Heart left ventricle (tissue), 16 donors: Measurements from ENCODE around the gene EIF4A3. TPM values are rescaled to one million over a fixed set of nuclear protein-coding genes. Genes with fewer than 3 reads are reported as not detected.

Experiments used
- ATAC-seq, 4 donors: fragments of 200-7000 bp; cut with Tn5 transposase; one replicate each; pipeline ENCODE4 v1.9.1; 2020 to 2022; ENCODE audit warnings: moderate library complexity in 4 of 4, mild to moderate bottlenecking in 3 of 4, moderate number of reproducible peaks in 1 of 4
- DNase-seq, 5 donors: peaks; one replicate each; pipeline ENCODE4 v3.0.0-alpha.2; 2020
- H3K27ac ChIP-seq, 12 donors: fragments of 200-600 bp; sonication (generic) in 4 of 12; one replicate each; pipeline versions ENCODE4 v1.5.0 to v1.8.0; 2016 to 2022; ENCODE audit warnings: mild to moderate bottlenecking in 2 of 12
- H3K27me3 ChIP-seq, 9 donors: fragments of 200-600 bp; sonication (generic) in 2 of 9; one replicate each; pipeline versions ENCODE4 v1.5.1 to v1.8.0; 2016 to 2022; ENCODE audit warnings: mild to moderate bottlenecking in 3 of 9
- H3K36me3 ChIP-seq, 9 donors: fragments of 200-600 bp; sonication (generic) in 2 of 9; one replicate each; pipeline versions ENCODE4 v1.5.0 to v1.8.0; 2018 to 2022; ENCODE audit warnings: mild to moderate bottlenecking in 2 of 9
- H3K4me1 ChIP-seq, 12 donors: fragments of 200-600 bp; sonication (generic) in 4 of 12; one replicate each; pipeline versions ENCODE4 v1.5.0 to v1.8.0; 2016 to 2022; ENCODE audit warnings: mild to moderate bottlenecking in 3 of 12
- H3K4me3 ChIP-seq, 12 donors: fragments of 200-600 bp; sonication (generic) in 4 of 12; one replicate each; pipeline versions ENCODE4 v1.5.0 to v1.8.0; 2017 to 2022; ENCODE audit warnings: mild to moderate bottlenecking in 9 of 12, moderate library complexity in 4 of 12
- H3K9me3 ChIP-seq, 12 donors: fragments of 200-600 bp; sonication (generic) in 4 of 12; one replicate each; pipeline versions ENCODE4 v1.5.0 to v1.8.0; 2016 to 2022; ENCODE audit warnings: mild to moderate bottlenecking in 1 of 12
- CTCF ChIP-seq, 12 donors: fragments of 200-600 bp; sonication (generic) in 4 of 12; IDR thresholded peaks; one replicate each; pipeline versions ENCODE4 v1.5.0 to v1.8.0; 2018 to 2022; ENCODE audit warnings: antibody characterized with exemption in 12 of 12, mild to moderate bottlenecking in 5 of 12
- POLR2A ChIP-seq, 2 donors: fragments of 450-650 bp; IDR thresholded peaks; one replicate each; pipeline ENCODE4 v1.6.1; 2017; ENCODE audit warnings: antibody characterized with exemption in 2 of 2, mild to moderate bottlenecking in 2 of 2, moderate library complexity in 2 of 2
- WGBS, 4 donors: extraction: QIAGEN DNeasy Blood & Tissue Kit in 2 of 4; methylation state at CpG; one replicate each; pipeline versions ENCODE4 v1.1.5 to v1.1.7; 2013 to 2018; 5-methylcytosine and 5-hydroxymethylcytosine counted together
- intact Hi-C, 10 donors: fragments of 100-400 bp; cut with DNase I; formaldehyde crosslinking; loops; one replicate each; pipeline versions ENCODE4 v1.11.1 to v1.14.2; 2022
- microRNA counts, 2 donors: library from miRNA; unstranded; fragments of <30 nt; microRNA quantifications; one replicate each; lab custom pipeline; 2016
- microRNA-seq, 4 donors: library from miRNA; unstranded; fragments of <30 nt; microRNA quantifications; one replicate each; pipeline versions ENCODE4 to v1.2.0, GENCODE V29; 2017 to 2020
- polyA plus RNA-seq, 2 donors: library from polyadenylated mRNA; stranded (reverse); fragments of 200-250 nt; gene quantifications; one replicate each; pipeline ENCODE4 v1.2.3, GENCODE V29; 2013
- total RNA-seq, 9 donors: library from RNA; depleted of rRNA in 2 of 9; stranded (reverse); fragments of >200 nt in 2 of 9; fragmentation: NEBNext Ultra II Directional in 3 of 9; extraction: Animal tissue kit (Norgen Biotek cat#: 25700) in 3 of 9; gene quantifications; one replicate each; pipeline versions ENCODE4 v1.1.0 to v1.2.4, GENCODE V29; 2016 to 2023
- donor health status: ischemic (EF 13 %, LVEDD 7.1; RV severe dilation, severe dysfunction).
- donor health status: healthy with polysubstance abuse.
- donor health status: DM: no; HTN: yes; CAD: no.
- donor health status: DM: no; HTN: no; CAD: no.
- donor health status: ischemic (EF 25% LVEDD 6.9; RV normal size, moderate dysfunction).
- donor health status: ischemic (EF 25% LVEDD 5.7; RV mildly dilated, moderate dysfunction).
- donor health status: healthy.
- donor health status: DM: yes; HTN: yes; CAD: no.
- donor health status: ischemic (EF 35%, LVEDD 5.7; RV mildly dilated, moderate dysfunction).
- donor health status: nonischemic (EF 11% LVEDD 7.7; RV severe dilation, severe dysfunction).
- donor health status: DM: yes; HTN: yes; CAD: no.
- donor health status: PGD.
- donor health status: ischemic (EF 29% LVEDD 5.4; RV normal size, mild dysfunction).
- donor health status: nonischemic (EF 23%, LVEDD 6.1; RV moderate dilation, normal function).

The EIF4A3 gene
- total and polyA plus RNA-seq, 11 donors, result 17.8 to 57.5 (median 31.6) TPM

- TF ChIP-seq CTCF (IDR thresholded peaks at IDR 0.05), result no peak
- no peak for TF ChIP-seq POLR2A (IDR thresholded peaks at IDR 0.05)
- WGBS, 4 donors, result 88 to 92% (median 91%) methylated on average over 9 to 11 of the region's 11 CpGs
- DNase-seq (no peak), ATAC-seq (no peak)
- Histone ChIP-seq H3K27me3 (no peaks in the 10 kb centered on the region), H3K36me3 (no peaks in the 10 kb centered on the region), H3K27ac (no peak overlapping the region), H3K4me3 (no peak overlapping the region), H3K9me3 (no peaks in the 10 kb centered on the region), H3K4me1 (peaks cover 0 to 8% (median 4%) of the 10 kb centered on the region in 12 donors)
- intact Hi-C loops, result loop anchor here in 5 of 10 donors (5.0 to 10.0 kb wide), 3 partner anchors 52 to 82 kb away; partner anchors contain the start of genes CCDC40 (in 1 of the 5) and TBC1D16 (in 1 of the 5)
Measured at GRCh38 chr17:80086616-80087015, 60.3 kb downstream of the EIF4A3 start.

GRCh38 chr17:80086081-80086480 lies 60.8 kb downstream of the EIF4A3 start:
- H3K36me3 ChIP-seq, result no peaks in the 10 kb centered on the region
- no peak for TF ChIP-seq POLR2A (IDR thresholded peaks at IDR 0.05)
- 87 to 92% (median 90%) methylated on average over 17 of the region's 17 CpGs for WGBS, 4 donors
- peaks cover 0 to 8% (median 4%) of the 10 kb centered on the region in 12 donors for H3K4me1 ChIP-seq
- no peak overlapping the region for H3K27ac ChIP-seq
- H3K9me3 ChIP-seq, result no peaks in the 10 kb centered on the region
- H3K4me3 ChIP-seq, result no peak overlapping the region
- DNase-seq (no peak), ATAC-seq (no peak)
- H3K27me3 ChIP-seq, result no peaks in the 10 kb centered on the region
- intact Hi-C loops, result loop anchor here in 5 of 10 donors (5.0 to 10.0 kb wide), 3 partner anchors 51 to 81 kb away; partner anchors contain the start of genes CCDC40 (in 1 of the 5) and TBC1D16 (in 1 of the 5)

- WGBS, 4 donors, result 85 to 91% (median 88%) methylated on average over 13 to 15 of the region's 15 CpGs
- Histone ChIP-seq H3K4me3 (no peak overlapping the region), H3K27ac (no peak overlapping the region), H3K9me3 (no peaks in the 10 kb centered on the region), H3K36me3 (no peaks in the 10 kb centered on the region), H3K27me3 (no peaks in the 10 kb centered on the region), H3K4me1 (peaks cover 0 to 8% (median 4%) of the 10 kb centered on the region in 12 donors)
- intact Hi-C loops, result loop anchor here in 7 of 10 donors (5.0 to 10.0 kb wide), 3 partner anchors 50 to 80 kb away; partner anchors contain the start of genes CCDC40 (in 1 of the 7) and TBC1D16 (in 1 of the 7)
- DNase-seq (no peak), ATAC-seq (no peak)
- TF ChIP-seq CTCF (IDR thresholded peaks at IDR 0.05) (no peak), POLR2A (IDR thresholded peaks at IDR 0.05) (no peak)
Measured at GRCh38 chr17:80084773-80085172, 62.2 kb downstream of the EIF4A3 start.

MicroRNAs within 50 kb of the gene (microRNA counts, 767-probe panel; counts per million panel counts)
- 0 to 71.6 counts per million in 2 donors for microRNA hsa-miR-1268b (lab: Ali Mortazavi, UCI)

Small RNA genes lying within 50 kb of the gene (microRNA-seq; reads per million reads assigned to microRNA genes)
- gene MIR1268B, result 0 reads per million in 4 donors

Other genes starting within 250 kb of the EIF4A3 start
- 10 to 100 TPM; 12.3 to 22.1 (median 17.5) TPM for gene TBC1D16, start 111.3 kb downstream of the EIF4A3 start, total RNA-seq
- 10 to 100 TPM in 1 of 2 donors, 1 to 10 TPM in 1; 5.3 to 14.1 TPM for gene TBC1D16, start 111.3 kb downstream of the EIF4A3 start, polyA plus RNA-seq
- gene CCDC40, start 110.5 kb downstream of the EIF4A3 start, total RNA-seq, result 1 to 10 TPM; 2.4 to 9.0 (median 5.9) TPM
- 1 to 10 TPM; 2.7 to 6.1 TPM for gene CCDC40, start 110.5 kb downstream of the EIF4A3 start, polyA plus RNA-seq
- 100 to 1,000 TPM in 1 of 9 donors, 10 to 100 TPM in 8; 27.5 to 109 (median 48.0) TPM for gene GAA, start 45.5 kb downstream of the EIF4A3 start, total RNA-seq
- 10 to 100 TPM; 31.2 to 33.0 TPM for gene GAA, start 45.5 kb downstream of the EIF4A3 start, polyA plus RNA-seq
- under 1 TPM in 4 of 9 donors, not detected in 5; 0.18 to 0.44 (median 0.19) TPM for gene CARD14, start 22.9 kb upstream of the EIF4A3 start, total RNA-seq
- gene CARD14, start 22.9 kb upstream of the EIF4A3 start, polyA plus RNA-seq, result under 1 TPM; 0.11 to 0.19 TPM
- 10 to 100 TPM in 8 of 9 donors, 1 to 10 TPM in 1; 6.4 to 27.0 (median 14.9) TPM for gene SGSH, start 73.2 kb upstream of the EIF4A3 start, total RNA-seq
- 10 to 100 TPM; 11.9 to 12.8 TPM for gene SGSH, start 73.2 kb upstream of the EIF4A3 start, polyA plus RNA-seq
- 10 to 100 TPM in 2 of 9 donors, 1 to 10 TPM in 7; 2.4 to 13.0 (median 4.6) TPM for gene SLC26A11, start 73.3 kb upstream of the EIF4A3 start, total RNA-seq
- 1 to 10 TPM; 2.7 to 3.4 TPM for gene SLC26A11, start 73.3 kb upstream of the EIF4A3 start, polyA plus RNA-seq
- gene RNF213, start 113.7 kb upstream of the EIF4A3 start, total RNA-seq, result 100 to 1,000 TPM in 1 of 9 donors, 10 to 100 TPM in 8; 24.2 to 167 (median 32.7) TPM
- 10 to 100 TPM; 23.1 to 31.4 TPM for gene RNF213, start 113.7 kb upstream of the EIF4A3 start, polyA plus RNA-seq